Fibroblast of skin of scalp (primary cell): ENCODE measurements around the gene CHRNB1. TPM values are rescaled to one million over a fixed set of nuclear protein-coding genes. Genes with fewer than 3 reads are reported as not detected.

Source experiments
- DNase-seq: peaks from one replicate; pipeline ENCODE4 v3.0.0-alpha.2; 2013
- polyA plus RNA-seq, 2 experiments: library from polyadenylated mRNA; unstranded; fragments of 120-200 nt; gene quantifications; one replicate each; pipeline ENCODE4 v1.2.1, GENCODE V29; 2013; ENCODE audit not compliant: insufficient read length in 2 of 2

The CHRNB1 gene
- polyA plus RNA-seq (2013, experiment 1 of 2; ENCODE audit: insufficient read length): 5.8 TPM
- polyA plus RNA-seq (2013, experiment 2 of 2; ENCODE audit: insufficient read length): 7.7 TPM

GRCh38 chr17:7444682-7445618 lies at the start of gene CHRNB1:
CHRNB1 (plus strand) TSS chr17:7445061; CDS start chr17:7445128, 67 bp downstream.
- no peak for DNase-seq

GRCh38 chr17:7396147-7396546 lies 48.7 kb upstream of the CHRNB1 start:
- DNase-seq: no peak

GRCh38 chr17:7398612-7399011 lies 46.2 kb upstream of the CHRNB1 start:
- DNase-seq: no peak

GRCh38 chr17:7403043-7403726 lies 41.7 kb upstream of the CHRNB1 start:
- no peak for DNase-seq

- DNase-seq: no peak
Measured at GRCh38 chr17:7403727-7403976, 41.2 kb upstream of the CHRNB1 start.

GRCh38 chr17:7403977-7404736 lies 40.7 kb upstream of the CHRNB1 start, which contains the start of gene TMEM256:
TMEM256 (minus strand) TSS chr17:7404097; CDS start chr17:7404084, 13 bp downstream.
- DNase-seq: peak; percentile 100

GRCh38 chr17:7404737-7405349 lies 40.0 kb upstream of the CHRNB1 start:
- peak; percentile 28 for DNase-seq

- no peak for DNase-seq
Measured at GRCh38 chr17:7405350-7406234, 39.3 kb upstream of the CHRNB1 start.

GRCh38 chr17:7406235-7406825 lies 38.5 kb upstream of the CHRNB1 start:
- no peak for DNase-seq

- DNase-seq: no peak
Measured at GRCh38 chr17:7407082-7407481, 37.8 kb upstream of the CHRNB1 start.

- no peak for DNase-seq
Measured at GRCh38 chr17:7407485-7408251, 37.2 kb upstream of the CHRNB1 start, which contains the start of gene NLGN2. NLGN2 (plus strand) TSS chr17:7407845; CDS start chr17:7408256, 411 bp downstream.

GRCh38 chr17:7408252-7408727 lies 36.6 kb upstream of the CHRNB1 start:
- DNase-seq: no peak

GRCh38 chr17:7408863-7409262 lies 36.0 kb upstream of the CHRNB1 start:
- DNase-seq: no peak

GRCh38 chr17:7409716-7410115 lies 35.1 kb upstream of the CHRNB1 start:
- DNase-seq: no peak

- no peak for DNase-seq
Measured at GRCh38 chr17:7410634-7411426, 34.0 kb upstream of the CHRNB1 start.

- DNase-seq: no peak
Measured at GRCh38 chr17:7411427-7411750, 33.5 kb upstream of the CHRNB1 start.

- peak; percentile 38 for DNase-seq
Measured at GRCh38 chr17:7413346-7413985, 31.4 kb upstream of the CHRNB1 start.

GRCh38 chr17:7414837-7415236 lies 30.0 kb upstream of the CHRNB1 start:
- DNase-seq: no peak

GRCh38 chr17:7415784-7416183 lies 29.1 kb upstream of the CHRNB1 start:
- DNase-seq: no peak
